HG02642 (cell line): ENCODE data around the gene LHX6.

ENCODE experiments used
- ATAC-seq: cut with Tn5 transposase; IDR thresholded peaks from one replicate; pipeline ENCODE4 v1.9.1; 2021; ENCODE audit warnings: mild to moderate bottlenecking; ENCODE audit not compliant: unreplicated experiment, poor library complexity

LHX6 gene

DNA sequence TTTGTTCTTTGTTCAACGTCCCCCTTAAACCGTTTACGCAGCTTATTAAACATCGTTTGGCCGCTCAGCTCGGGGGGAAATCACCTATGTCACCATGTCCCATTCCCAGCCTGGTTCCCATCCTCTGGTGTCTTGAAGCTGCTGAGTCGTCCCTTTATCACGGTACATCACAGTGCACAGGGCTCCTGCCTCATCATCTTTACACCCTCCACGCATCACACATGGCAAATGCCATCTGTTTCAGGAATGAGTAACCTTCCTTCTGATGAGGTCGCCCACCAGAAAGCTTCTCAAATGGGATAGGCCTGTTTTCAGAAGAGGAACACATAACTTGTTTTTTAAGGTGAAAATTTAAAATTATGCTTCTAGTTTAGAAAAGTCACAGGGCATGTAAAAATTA, 7.9 kb upstream of the LHX6 start:
- no peak for ATAC-seq

DNA sequence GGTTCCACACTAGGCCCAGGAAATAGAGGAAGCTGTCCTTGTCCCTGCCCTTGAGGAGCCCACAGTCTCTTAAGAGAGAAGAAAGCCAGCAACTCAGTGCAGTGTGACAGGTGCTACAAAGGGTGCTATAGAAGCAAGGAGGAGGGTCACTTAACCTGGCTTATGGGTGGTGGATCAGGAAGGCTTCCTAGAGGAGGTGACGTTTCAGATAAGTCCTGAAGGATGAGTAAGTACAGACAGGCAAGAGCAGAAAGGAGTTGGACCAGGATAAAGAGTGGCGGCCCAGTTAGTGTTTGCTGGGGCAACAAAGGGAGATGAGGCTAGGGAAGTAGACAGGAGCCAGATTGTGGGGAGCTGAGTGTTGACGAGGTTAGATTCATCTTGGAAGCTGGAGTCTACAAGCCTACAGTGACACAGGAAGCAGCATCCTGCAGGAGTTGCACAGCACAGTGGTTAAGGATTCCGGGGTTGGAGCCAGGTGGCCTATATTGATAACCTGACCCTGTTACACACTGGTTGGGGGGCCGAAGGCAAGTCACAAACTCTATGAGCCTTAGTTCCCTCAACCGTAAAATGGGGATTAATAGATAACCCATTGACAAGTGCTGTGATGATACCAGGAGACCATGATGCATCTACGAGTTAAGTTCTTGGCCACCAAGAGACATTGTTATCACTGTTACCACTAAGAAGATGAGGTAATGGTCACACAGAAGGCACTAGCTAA, 5.4 kb upstream of the LHX6 start:
- ATAC-seq, result no peak

DNA sequence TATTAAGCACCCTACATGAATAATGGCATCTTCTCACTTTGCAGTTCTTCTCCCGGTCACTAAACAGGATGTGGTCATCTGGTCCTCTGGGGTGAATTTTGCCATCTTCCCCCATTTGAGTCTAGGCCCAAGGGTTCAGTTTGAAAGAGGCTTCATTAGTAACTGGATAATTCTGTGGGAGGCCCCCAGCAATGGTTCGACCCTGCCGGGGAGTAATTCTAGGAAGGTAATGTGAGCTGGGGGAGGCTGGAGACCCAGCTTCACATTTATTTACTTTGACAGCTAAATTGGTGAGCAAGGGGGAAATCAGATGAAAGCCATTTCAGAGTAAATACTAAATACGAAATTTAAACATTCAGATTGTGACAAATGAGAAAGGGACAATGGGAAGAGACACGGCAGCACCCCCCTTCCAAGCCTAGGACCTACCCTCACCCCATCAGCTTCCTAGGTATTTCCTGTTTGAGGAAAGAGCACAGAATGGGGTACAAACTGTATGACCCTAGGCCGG, 4.1 kb upstream of the LHX6 start:
- ATAC-seq, result no peak

DNA sequence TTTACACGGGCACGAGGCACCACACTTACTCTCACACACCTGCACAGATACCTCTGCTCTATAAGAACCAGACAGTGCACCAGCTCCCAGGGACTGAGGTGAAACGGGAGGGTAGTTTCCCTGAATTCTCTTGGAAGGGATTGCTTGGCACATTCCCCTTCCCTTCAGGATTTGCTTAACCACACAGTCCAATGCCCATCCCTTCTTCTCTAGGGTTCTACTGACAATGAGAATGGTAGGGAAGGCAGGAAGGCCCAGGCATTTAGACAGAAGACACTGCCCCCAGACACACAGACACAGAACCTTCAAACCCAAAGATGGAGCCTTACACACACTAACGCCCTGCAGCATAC, 704 bp upstream of the LHX6 start:
- ATAC-seq, result no peak

DNA sequence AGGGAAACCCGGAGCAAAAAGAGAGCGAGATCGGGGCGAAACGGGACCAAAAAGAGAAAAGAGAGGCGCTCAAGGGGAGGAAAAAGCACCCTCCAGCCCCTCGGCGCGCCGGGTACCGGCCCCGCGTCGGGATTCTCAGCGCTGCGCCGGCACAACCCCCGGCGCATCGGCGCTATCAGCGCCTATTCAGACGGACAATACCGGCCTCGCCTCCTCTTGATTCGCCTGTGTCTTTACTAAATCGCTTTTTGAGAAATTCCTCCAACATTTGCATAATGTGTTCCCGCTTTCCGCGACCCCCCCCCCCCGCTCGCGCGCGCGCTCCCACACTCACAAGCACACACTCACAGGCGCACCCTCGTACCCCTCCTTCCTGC, 578 bp downstream of the LHX6 start:
- no peak for ATAC-seq

DNA sequence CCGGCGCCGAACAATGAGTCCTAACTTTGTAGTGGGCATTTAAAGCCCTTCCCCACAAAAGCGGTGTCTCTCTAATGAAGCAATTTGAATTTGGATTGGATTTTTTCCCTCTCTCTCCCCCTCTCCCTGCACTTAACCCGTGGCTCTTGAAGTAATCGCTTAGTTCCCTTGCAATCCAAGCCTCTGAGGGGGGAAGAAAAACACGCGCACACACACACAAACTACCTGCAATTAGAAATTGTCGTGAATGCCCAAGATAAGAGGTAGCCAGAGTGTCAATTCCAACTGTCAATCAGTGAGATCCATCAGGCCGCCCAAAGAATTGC, 1.2 kb downstream of the LHX6 start:
- no peak for ATAC-seq

DNA sequence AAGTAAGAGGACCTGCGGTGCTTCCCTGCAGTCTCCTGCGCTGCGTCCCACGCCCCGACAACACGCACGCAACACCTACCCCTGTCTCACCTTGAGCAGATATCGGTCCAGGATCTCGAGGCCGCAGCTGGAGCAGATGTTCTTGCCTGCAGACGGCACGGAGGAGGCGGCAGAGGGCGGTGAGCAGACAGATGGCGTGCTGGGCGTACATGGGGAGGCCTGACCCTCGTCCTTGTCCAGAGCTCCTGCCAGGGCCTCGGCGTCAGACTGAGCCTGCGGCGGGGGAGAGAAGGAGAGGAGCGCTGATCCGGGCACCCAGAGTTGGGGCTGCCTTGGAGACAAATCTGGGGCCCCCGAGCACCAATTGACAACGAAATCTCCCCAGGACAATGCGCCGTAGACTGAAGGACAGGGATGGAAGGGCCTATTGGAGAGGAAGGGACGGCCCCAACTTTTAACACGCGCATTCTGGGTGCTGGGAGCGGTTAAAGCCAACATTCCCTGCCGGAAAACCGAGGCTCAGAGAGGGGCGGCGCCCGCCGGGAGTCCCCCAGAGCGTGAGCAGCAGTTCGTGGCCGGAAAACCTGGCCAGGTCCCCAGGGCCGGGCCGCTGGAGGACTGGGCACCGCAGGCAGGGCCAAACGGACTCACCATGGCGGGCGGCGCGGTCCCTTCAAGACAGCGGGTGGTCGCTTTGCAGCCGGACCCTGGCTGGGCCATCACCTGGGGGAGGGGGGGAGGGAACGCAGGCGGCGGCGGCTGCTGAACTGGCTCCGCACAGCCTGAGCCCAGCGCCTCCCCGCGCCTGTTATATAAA, 1.8 kb downstream of the LHX6 start:
- no peak for ATAC-seq

DNA sequence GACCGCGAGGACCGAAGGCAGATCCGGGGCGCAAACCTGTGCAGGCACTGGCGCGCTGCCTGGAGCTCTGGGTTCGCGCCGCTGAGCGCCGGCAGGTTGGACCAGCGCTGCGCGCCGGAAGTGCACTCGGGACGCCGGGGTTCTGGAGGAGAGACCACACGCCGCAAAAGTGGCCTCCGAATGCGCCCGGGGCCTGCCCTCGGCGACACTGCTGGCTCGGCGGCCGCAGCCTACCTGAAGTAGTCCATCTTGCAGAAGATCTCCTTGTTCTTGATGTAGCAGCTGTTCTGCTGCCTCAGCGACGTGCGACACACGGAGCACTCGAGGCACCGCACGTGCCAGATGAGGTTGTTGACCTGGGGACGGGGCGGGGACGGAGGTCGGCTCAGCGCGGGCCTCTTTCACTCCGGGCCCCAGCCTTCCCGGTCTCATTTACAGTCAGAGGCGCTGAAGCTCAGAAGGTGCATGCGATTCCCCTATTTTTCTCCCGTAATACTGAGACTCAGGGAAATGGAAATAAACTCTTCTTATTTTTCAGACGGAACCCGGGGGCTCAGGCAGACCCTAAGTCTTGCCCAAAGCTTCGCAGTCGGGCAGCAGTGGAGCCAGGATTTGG, 2.5 kb downstream of the LHX6 start:
- ATAC-seq, result no peak

DNA sequence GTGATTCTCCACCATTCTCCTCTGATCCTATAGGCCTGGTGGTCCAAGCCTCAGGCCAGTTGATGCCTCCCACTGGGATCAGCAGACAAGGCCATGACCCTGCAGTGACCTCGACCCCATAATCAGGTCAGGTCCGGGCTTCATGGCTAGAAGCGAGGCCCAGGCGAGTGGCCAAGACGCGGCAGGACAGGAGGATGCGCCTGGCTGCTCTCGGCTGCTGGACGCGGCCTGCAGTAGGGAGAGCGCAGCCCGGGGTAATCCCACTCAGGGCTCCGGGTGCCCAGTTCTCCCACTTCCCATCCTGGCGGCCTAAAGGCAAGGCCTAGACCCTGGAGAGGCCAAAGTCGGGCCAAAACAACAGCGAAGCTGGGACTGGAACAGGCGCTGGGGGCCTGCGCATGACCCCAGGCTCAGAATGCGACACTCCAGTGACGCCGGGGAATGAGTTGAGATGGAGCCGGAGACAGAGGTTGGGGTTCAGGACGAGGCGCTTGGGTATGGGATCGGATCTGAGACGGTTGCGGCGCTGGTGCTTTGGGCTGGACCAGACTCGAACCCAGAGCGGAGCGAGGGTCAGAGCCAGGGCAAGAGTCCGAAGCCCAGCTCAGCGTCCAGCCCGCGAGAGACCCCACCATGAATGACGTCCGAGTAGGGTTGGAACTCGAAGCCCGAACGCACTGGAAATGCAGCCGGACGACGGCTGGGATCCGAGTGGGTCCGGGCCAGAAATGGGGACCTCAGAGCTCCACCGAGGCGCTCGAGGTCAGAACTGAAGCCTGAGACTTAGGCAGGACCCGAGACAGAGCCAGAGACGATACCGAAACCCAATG, 3.2 kb downstream of the LHX6 start:
- ATAC-seq, result no peak

DNA sequence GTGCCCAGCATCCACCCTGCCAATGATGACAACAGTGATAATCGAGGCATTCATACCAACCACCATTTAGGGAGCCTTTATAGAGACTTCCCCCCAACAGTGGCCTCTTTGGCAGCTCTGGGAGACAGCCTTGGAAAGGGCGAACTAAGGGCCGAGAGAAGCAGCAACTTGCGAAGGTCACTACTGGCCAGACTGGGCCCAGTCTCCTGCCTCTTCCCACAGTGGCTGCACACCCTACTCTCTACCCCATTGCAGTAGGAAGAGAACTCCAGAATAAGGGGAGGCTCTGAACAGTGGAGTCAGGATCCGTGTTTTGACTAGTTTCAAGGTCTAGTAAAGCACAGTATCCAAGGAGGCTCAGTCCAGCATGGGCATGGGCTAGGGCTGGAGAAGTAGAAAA, 5.3 kb downstream of the LHX6 start:
- no peak for ATAC-seq

DNA sequence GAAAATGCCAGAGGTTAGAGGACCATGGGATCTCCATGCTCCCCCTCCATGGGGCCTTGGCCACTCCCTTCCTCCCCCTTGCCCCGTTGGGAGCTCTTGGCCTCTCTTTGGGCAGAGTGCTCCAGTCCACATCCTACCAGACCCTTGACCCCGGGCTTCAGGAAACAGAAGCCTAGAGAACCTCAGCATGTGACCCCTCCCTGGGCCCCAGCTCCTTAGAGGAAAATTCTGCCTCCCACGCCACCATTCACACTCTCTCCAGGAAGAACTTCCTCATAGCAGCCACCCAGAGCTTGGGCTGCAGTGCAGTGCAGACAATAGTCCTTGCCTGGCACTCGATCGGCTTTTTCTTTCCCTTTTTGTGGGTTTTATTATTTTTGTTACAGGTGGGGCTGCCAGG, 6.0 kb downstream of the LHX6 start:
- no peak for ATAC-seq

DNA sequence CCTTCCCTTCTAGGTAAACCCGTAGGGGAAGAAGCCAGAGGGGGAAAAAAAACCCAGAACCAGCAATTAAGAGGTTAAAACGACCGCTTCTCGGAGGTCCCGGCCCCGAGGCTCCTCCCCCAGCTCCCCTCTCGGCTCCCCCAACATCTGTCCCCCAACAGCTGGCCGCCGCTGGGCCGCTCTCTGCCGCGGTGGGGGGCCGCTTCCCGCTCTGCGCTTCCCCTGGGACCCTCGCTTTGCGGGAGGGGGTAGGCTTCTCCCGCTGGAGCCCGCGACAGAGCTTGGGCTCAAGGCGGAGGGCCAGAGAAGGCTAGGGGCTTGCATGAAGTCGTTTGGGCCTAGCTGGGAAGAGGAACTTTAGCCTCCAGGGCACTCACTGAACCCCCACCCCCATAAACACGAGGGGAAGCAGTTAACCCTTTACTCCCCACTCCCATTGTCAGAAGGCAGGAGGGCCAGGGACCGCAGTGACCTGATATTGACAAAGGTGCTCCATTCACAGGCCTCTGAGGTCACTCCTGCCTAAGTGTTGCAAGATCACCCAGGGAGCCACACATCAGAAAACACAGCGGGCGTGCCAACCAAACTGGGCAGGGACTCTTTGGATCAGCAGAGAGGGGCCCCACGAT, 7.5 kb downstream of the LHX6 start:
- no peak for ATAC-seq

DNA sequence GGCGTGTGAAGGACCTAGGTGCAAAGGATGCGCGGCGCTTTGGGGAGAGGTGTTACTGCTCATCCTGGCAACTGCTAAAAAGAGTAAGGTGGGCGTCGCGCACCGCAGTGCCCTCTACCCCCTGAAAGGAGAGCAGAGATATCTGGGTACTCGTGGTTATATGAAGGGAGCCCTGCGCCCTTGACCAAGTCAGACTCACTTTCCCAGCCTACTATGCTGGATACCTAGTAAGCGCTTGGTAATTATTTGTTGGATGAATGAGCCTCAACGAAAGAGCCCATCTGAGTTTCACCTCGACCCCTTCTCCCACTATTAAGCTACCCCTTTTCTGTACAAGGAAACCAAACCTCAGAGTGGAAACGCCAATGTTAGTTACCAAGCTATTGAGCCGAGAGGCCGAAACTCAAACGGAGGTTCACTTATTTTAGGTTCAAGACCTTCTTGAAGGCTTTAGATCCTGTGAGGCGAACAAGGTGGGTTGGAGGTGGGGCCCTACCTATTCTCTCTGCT, 8.0 kb downstream of the LHX6 start:
- ATAC-seq, result no peak

DNA sequence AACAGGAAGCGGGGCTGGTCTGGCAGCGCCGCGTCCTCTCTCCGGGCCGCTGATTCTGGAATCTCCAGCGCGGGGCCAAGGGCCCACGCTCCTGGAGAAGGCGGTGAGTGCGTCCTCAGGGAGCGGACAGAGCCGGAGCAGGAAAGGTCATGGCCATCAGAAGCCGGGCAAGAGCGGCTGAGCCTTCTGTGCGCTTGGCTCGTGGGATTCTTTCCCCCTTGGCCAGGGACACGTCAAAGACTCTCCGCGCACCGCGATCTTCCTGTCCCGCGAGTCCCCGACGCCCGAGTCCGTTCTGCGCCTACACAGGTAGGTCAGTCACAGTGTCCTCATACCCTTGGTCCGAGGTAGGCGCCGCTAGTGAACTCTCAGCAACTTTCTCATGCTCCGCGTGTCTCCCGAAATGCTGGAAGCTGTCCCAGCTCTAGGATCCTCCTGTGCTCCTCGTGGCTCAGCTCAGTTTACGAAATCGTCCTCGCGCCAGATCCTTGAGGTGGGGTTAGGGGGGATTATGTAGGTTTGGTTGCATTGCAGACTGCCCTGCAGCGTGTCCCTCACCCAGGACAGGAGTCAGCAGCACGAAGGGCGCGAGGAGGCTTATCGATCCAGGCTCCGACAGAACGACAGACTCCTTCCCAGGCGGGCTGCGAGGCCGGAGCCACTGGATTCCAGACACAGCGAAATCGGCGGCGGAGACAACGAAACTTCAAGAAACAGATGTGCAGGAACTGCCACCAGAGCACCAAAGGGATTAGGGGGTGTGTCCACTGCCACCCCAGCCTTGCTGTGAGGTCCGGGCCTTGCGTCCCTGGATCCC, 8.7 kb downstream of the LHX6 start:
- no peak for ATAC-seq

DNA sequence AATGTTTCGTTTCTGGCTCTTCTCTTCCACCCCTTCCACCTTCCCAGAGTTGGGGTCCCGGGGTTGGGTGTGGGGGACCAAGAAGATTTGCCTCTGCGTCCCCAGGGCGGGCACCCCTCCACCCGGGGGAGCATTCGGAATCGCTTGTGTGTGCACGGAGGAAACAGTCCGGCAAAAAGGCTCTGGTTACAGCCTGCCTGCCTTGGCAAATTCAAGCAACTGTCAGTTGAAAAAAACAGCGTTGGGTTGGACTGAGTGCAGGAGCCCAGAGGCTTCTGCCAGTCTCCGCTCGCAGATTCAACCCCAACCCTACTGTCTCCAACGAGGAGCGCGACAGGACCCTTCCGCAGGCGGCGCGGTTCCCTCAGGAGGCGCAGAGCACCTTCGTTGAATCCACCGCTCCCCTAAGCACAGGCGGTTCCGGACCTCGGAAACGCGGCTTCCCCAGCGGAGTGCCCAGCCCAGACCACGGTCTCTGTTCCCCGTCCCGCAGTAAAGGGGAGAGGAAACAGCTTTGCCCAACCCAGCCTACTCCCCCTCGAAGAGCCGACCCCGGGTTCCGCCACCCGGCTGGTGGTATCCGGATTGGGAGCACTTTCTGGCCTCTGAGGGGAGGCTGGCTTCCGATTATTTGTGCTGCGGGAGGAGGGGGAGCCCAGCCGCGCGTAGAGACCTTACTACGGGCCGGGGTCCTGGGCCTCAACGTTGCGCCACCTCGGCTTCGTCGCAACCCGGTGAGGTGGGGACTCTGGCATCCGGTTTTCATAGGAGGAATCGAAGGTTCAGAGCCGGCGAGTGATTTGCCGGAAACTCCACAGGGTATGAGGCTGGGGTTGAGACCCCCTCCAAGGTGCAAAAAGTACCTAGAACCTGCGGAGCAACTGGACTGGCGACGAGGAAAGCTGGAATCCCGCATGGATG, 9.6 kb downstream of the LHX6 start:
- no peak for ATAC-seq

DNA sequence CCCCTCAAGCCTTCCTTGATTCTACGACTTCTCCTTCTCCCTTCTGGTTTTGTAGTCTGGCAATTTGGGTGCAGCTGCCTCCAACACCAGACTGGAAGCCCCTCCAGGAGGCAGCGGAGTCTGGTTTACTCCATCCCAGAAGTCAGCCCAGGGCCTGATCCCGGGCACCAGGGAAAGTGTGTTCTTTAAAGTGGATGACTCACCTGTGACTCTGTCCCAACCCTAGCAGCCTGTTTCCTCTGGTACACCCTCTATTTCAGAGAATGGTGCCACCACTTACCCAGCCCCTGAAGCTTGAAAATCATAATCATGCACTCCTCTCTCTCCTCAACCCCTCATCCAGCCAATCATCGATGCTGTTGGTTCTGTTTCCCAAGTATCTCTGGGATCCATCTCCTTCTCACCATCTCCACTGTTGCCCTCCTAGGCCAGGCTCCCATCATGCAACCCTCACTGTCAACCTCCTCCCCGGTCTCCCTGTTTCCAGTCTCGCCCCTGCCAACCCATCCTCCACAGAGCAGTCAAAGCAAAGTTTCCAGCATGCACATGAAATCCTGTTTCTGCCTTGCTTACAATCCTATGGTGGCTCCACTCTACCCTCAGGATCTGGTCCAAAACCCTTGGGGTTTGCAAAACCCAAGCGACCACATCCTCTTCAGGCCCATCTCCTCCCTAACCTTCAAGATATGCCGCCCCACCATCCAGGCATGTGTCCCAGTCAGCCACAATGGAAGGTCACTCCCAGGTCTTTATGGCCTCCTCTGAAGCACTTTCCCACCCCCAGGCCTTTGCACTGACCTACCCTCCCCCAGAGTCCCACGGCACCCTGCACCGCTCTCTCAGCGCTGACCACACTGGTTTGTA, 10.5 kb downstream of the LHX6 start:
- no peak for ATAC-seq

DNA sequence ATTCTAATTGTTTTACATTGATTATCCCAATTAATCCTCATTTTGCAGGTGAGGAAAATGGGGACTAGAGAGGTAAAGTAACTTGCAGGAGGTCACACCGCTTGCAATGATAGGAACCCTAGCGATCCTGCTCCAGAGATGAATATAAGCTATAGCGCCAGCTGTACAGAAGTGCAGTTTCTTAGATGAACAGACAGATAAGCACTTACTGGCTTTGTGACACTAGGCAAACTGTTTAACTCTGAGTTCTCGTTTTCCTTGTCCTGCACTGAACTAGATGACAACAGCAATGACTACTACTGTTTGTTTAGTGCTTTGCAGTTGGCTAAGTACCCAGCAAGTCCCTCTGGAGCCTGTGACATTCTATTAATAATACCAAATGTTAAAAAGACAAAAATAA, 11.1 kb downstream of the LHX6 start:
- no peak for ATAC-seq
